GM12878 (cell line): ENCODE measurements around the gene SVOP. TPM values are rescaled to one million over a fixed set of nuclear protein-coding genes. Genes with fewer than 3 reads are reported as not detected.

Source experiments
- ATAC-seq: fragments of 200-7000 bp; cut with Tn5 transposase; 3 replicates; pipeline ENCODE4 v1.9.1; 2020; ENCODE audit warnings: mild to moderate bottlenecking, moderate library complexity
- BruUV-seq: library from RNA; stranded (reverse); fragments of 400-500 nt; replicated peaks from 2 replicates; lab custom pipeline; 2021; lab: Mats Ljungman, UMichigan
- CTCF ChIA-PET: fragments of 300-600 bp; sonication (Branson Sonifier 250); formaldehyde crosslinking; extraction: SDS; loops from one replicate; lab custom pipeline; 2021; ENCODE audit warnings: inconsistent platforms; lab: Yijun Ruan, JAX
- POLR2A ChIA-PET: fragments of 350-600 bp; formaldehyde crosslinking; extraction: SDS; loops from one replicate; lab custom pipeline; 2021; ENCODE audit warnings: inconsistent platforms; lab: Charles Lee
- RAD21 ChIA-PET: fragments of 300-600 bp; sonication (Branson Sonifier 250); formaldehyde crosslinking; loops from one replicate; lab custom pipeline; 2023; ENCODE audit warnings: antibody characterized with exemption; ENCODE audit not compliant: unreplicated experiment; lab: Charles Lee
- SMC1A ChIA-PET: fragments of 300-600 bp; sonication (Branson Sonifier 250); formaldehyde crosslinking; loops from one replicate; lab custom pipeline; 2023; ENCODE audit not compliant: unreplicated experiment, uncharacterized antibody; lab: Charles Lee
- DNase-seq: peaks from one replicate; pipeline ENCODE4 v3.0.0-alpha.2; 2011; ENCODE audit warnings: low read depth, low spot score
- FAIRE-seq: peaks from 3 replicates; lab custom pipeline; 2011; peaks lifted over from hg19 to GRCh38; lab: Jason Lieb, UNC
- H2AFZ ChIP-seq: 2 replicates; pipeline ENCODE4 v1.6.0; 2011; ENCODE audit warnings: low read depth, low read length, control low read depth; ENCODE audit not compliant: control insufficient read depth
- H3K27ac ChIP-seq: 2 replicates; pipeline ENCODE4 v1.5.1; 2011; ENCODE audit warnings: control low read depth; ENCODE audit not compliant: control insufficient read depth, insufficient read depth
- H3K27me3 ChIP-seq, 2 experiments: replicated peaks in 1 of 2; 2 replicates each; pipeline versions ENCODE4 v1.6.0 to v1.6.1; 2011; ENCODE audit warnings: low read length in 1 of 2; ENCODE audit not compliant: control insufficient read depth in 2 of 2, insufficient read depth in 2 of 2
- H3K36me3 ChIP-seq, 2 experiments: 2 replicates each; pipeline ENCODE4 v1.5.1; 2011; ENCODE audit warnings: low read length in 1 of 2; ENCODE audit not compliant: control insufficient read depth in 2 of 2, insufficient read depth in 2 of 2
- H3K4me1 ChIP-seq: 2 replicates; pipeline ENCODE4 v1.6.1; 2011; ENCODE audit warnings: mild to moderate bottlenecking, low read length, moderate library complexity, mixed read lengths; ENCODE audit not compliant: control insufficient read depth, insufficient read depth
- H3K4me2 ChIP-seq: 2 replicates; pipeline ENCODE4 v1.6.0; 2011; ENCODE audit warnings: control low read depth; ENCODE audit not compliant: control insufficient read depth, insufficient read depth
- H3K4me3 ChIP-seq: fragments of 200-600 bp; sonication (generic); 2 replicates; pipeline ENCODE4 v1.5.1; 2016
- H3K79me2 ChIP-seq: 2 replicates; pipeline ENCODE4 v1.6.0; 2011; ENCODE audit warnings: low read length; ENCODE audit not compliant: control insufficient read depth, insufficient read depth
- H3K9ac ChIP-seq: 2 replicates; pipeline ENCODE4 v1.8.0; 2011; ENCODE audit warnings: low read length, control low read depth, mixed read lengths; ENCODE audit not compliant: control insufficient read depth, insufficient read depth
- H3K9me3 ChIP-seq: replicated peaks from 3 replicates; pipeline ENCODE4 v1.5.1; 2011; ENCODE audit warnings: mild to moderate bottlenecking, low read length; ENCODE audit not compliant: control insufficient read depth, insufficient read depth
- H4K20me1 ChIP-seq: 2 replicates; pipeline ENCODE4 v1.6.0; 2011; ENCODE audit not compliant: control insufficient read depth, insufficient read depth
- CBX3 ChIP-seq: fragments of 200-600 bp; sonication (generic); IDR thresholded peaks from 2 replicates; pipeline ENCODE4 v1.6.1; 2016; ENCODE audit warnings: low read depth, borderline replicate concordance
- GABPA ChIP-seq: IDR thresholded peaks from 2 replicates; pipeline ENCODE4 v1.6.1; 2014; ENCODE audit warnings: antibody characterized with exemption, low read depth, mild to moderate bottlenecking, inconsistent platforms
- GATAD2B ChIP-seq: fragments of 450-650 bp; conservative IDR thresholded peaks from 2 replicates; pipeline ENCODE4 v1.6.1; 2017; ENCODE audit warnings: low read depth, mild to moderate bottlenecking, moderate library complexity
- HCFC1 ChIP-seq: fragments of 150-350 bp; IDR thresholded peaks from 2 replicates; pipeline ENCODE4 v1.6.1; 2014; ENCODE audit warnings: low read length
- HDGF ChIP-seq: fragments of 450-650 bp; IDR thresholded peaks from 2 replicates; pipeline ENCODE4 v1.6.1; 2016; ENCODE audit warnings: antibody characterized with exemption
- IKZF1 ChIP-seq: fragments of 450-650 bp; conservative IDR thresholded peaks from 2 replicates; pipeline ENCODE4 v1.6.1; 2017; ENCODE audit warnings: antibody characterized with exemption, mild to moderate bottlenecking
- KDM1A ChIP-seq: fragments of 200-600 bp; sonication (generic); IDR thresholded peaks from 2 replicates; pipeline ENCODE4 v1.6.1; 2016; ENCODE audit warnings: borderline replicate concordance
- KLF5 ChIP-seq: fragments of 450-650 bp; IDR thresholded peaks from 2 replicates; pipeline ENCODE4 v1.6.1; 2014; ENCODE audit warnings: mild to moderate bottlenecking; ENCODE audit not compliant: partially characterized antibody
- NKRF ChIP-seq: fragments of 450-650 bp; conservative IDR thresholded peaks from 2 replicates; pipeline ENCODE4 v1.6.1; 2017; ENCODE audit warnings: mild to moderate bottlenecking, moderate library complexity
- NR2C2 ChIP-seq: IDR thresholded peaks from 2 replicates; pipeline ENCODE4 v1.6.1; 2011; ENCODE audit warnings: borderline replicate concordance, low read depth; ENCODE audit not compliant: control insufficient read depth, insufficient read length
- POU2F2 ChIP-seq: IDR thresholded peaks from 3 replicates; pipeline ENCODE4 v1.6.1; 2011; ENCODE audit warnings: low read depth, mild to moderate bottlenecking, low read length, borderline replicate concordance
- RUNX3 ChIP-seq: IDR thresholded peaks from 2 replicates; pipeline ENCODE4 v1.6.1; 2012; ENCODE audit warnings: low read length, inconsistent platforms
- SMAD1 ChIP-seq: fragments of 450-650 bp; IDR thresholded peaks from 2 replicates; pipeline ENCODE4 v1.6.1; 2018; ENCODE audit warnings: mild to moderate bottlenecking, low read depth; ENCODE audit not compliant: partially characterized antibody
- SREBF1 ChIP-seq: IDR thresholded peaks from 2 replicates; pipeline ENCODE4 v1.6.1; 2012; ENCODE audit warnings: mild to moderate bottlenecking, low read length
- TARDBP ChIP-seq: IDR thresholded peaks from 2 replicates; pipeline ENCODE4 v1.6.1; 2016; ENCODE audit warnings: borderline replicate concordance
- ZZZ3 ChIP-seq: IDR thresholded peaks from 2 replicates; pipeline ENCODE4 v1.6.1; 2011; ENCODE audit warnings: low read depth; ENCODE audit not compliant: control insufficient read depth, insufficient read length
- WGBS: methylation state at CpG from one replicate; pipeline ENCODE4 v1.1.6; 2016; ENCODE audit warnings: low lambda C conversion rate; ENCODE audit not compliant: insufficient replicate concordance, insufficient coverage; ENCODE audit errors: missing lambda C conversion rate; 5-methylcytosine and 5-hydroxymethylcytosine counted together
- in situ Hi-C: fragments of 300-500 bp; cut with MboI; formaldehyde crosslinking; loops from 9 replicates; pipeline ENCODE4 v1.14.3; 2018; ENCODE audit warnings: mixed read lengths
- intact Hi-C: fragments of 100-400 bp; cut with micrococcal nuclease; formaldehyde crosslinking; loops from one replicate; pipeline ENCODE4 v1.14.2; 2022; ENCODE audit not compliant: unreplicated experiment
- polyA plus RNA-seq, 11 experiments: library from polyadenylated mRNA; depleted of rRNA in 4 of 11; unstranded in 6 of 11; stranded (reverse) in 5 of 11; fragments of >200 nt; fragmentation: Nextera tagmentation in 4 of 11; fragmentation: Illumina TruSeq in 1 of 11; extraction: Ambion mirVana in 4 of 11; extraction: Trizol in 1 of 11; gene quantifications; 1 replicate in 1 of 11; 2 replicates in 10 of 11; pipeline versions ENCODE4 v1.2.1 to v1.2.3, GENCODE V29; 2011 to 2016; ENCODE audit warnings: inconsistent platforms in 2 of 11, missing spikeins in 2 of 11, low read depth in 1 of 11
- total RNA-seq, 4 experiments: library from RNA; depleted of rRNA in 3 of 4; stranded (reverse); fragments of >200 nt in 3 of 4; fragmentation: Illumina TruSeq in 1 of 4; extraction: Trizol in 1 of 4; gene quantifications; 2 replicates each; pipeline versions ENCODE4 v1.2.1 to v1.2.3, GENCODE V29; 2013 to 2021
- TF ChIP-seq, protein P1 (sequence below): IDR thresholded peaks from 2 replicates; pipeline ENCODE4 v1.6.1; 2011; ENCODE audit warnings: low read depth, low read length, improper control_type of control experiment, borderline replicate concordance

SVOP gene
- total and polyA plus RNA-seq, 10 of the 15 experiments (the other 5 are each of a cell fraction or from before 2014, with no cell fraction given): under 0.01 TPM; not detected in 9

DNA sequence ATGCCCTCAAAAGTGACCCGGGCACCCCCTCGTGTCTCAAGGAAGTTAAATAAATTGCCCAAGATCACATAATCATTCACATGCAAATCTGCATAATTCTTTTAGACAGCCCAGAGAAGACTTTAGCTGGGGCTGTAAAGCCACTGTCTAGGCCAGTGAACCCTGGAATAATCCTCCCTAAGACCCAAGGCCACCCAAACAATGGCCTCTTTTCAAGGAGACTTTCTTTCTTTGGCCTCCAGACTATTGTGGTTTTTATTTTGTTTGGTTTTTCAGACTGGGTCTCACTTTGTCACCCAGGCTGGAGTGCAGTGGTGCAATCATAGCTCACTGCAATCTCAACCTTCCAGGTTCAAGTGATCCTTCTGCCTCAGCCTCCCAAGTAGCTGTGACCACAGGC is 10.6 kb downstream of the SVOP start:
- no peak for FAIRE-seq

More for the DNA sequence above, 10.6 kb downstream of the SVOP start:
- Histone ChIP-seq H3K4me3 (no peak overlapping the region), H3K79me2 (no peaks in the 10 kb centered on the region), H3K4me2 (no peak overlapping the region), H3K27me3 (no peaks in the 10 kb centered on the region; a peak in 2 of 4 replicates), H3K36me3 (no peaks in the 10 kb centered on the region), H3K27ac (no peak overlapping the region), H2AFZ (no peak overlapping the region), H4K20me1 (no peaks in the 10 kb centered on the region; the same call in 1 of the 2 replicates), H3K4me1 (no peaks in the 10 kb centered on the region), H3K9ac (no peak overlapping the region), H3K9me3 (no peaks in the 10 kb centered on the region)
- DNase-seq: no peak
- intact Hi-C loops (no loop called here), in situ Hi-C loops (no loop called here)
- no peak for TF ChIP-seq HDGF
- no peak for TF ChIP-seq ZZZ3
- TF ChIP-seq HCFC1: no peak
- no peak for TF ChIP-seq CBX3
- TF ChIP-seq NR2C2: no peak
- no peak for TF ChIP-seq KLF5
- TF ChIP-seq SMAD1: no peak
- TF ChIP-seq TARDBP: no peak
- TF ChIP-seq GATAD2B: no peak
- TF ChIP-seq IKZF1: no peak
- TF ChIP-seq SREBF1: no peak
- no peak for TF ChIP-seq NKRF
- no peak for TF ChIP-seq RUNX3
- no peak for TF ChIP-seq POU2F2
- TF ChIP-seq GABPA: no peak
- no peak for TF ChIP-seq KDM1A
- TF ChIP-seq, protein P1, sequence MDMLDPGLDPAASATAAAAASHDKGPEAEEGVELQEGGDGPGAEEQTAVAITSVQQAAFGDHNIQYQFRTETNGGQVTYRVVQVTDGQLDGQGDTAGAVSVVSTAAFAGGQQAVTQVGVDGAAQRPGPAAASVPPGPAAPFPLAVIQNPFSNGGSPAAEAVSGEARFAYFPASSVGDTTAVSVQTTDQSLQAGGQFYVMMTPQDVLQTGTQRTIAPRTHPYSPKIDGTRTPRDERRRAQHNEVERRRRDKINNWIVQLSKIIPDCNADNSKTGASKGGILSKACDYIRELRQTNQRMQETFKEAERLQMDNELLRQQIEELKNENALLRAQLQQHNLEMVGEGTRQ: no peak
- ChIA-PET POLR2A (interaction anchor here (0.6 kb wide), 1 partner anchor 25 kb away, joined by 3 read pairs; no protein-coding TSS in a partner anchor), CTCF (no interaction called here), SMC1A (no interaction called here), RAD21 (no interaction called here)
- WGBS: 11% methylated on average over 2 of the region's 2 CpGs
- BruUV-seq: no TSS peak
- ATAC-seq: no peak
